GM21390 (cell line): ENCODE measurements around the gene MRC2.
"Not testable (repeated sequence)": the region's sequence is repeated elsewhere in the genome, so short reads cannot be mapped to it uniquely, and the experiment has no call there.

Source experiments
- ATAC-seq: cut with Tn5 transposase; IDR thresholded peaks from one replicate; pipeline ENCODE4 v1.9.1; 2021; ENCODE audit not compliant: unreplicated experiment

Gene MRC2

GRCh38 chr17:62676231-62676943 is 48.9 kb downstream of the MRC2 start:
- no peak for ATAC-seq

- ATAC-seq: no peak
Observed at GRCh38 chr17:62676952-62677596, 49.6 kb downstream of the MRC2 start.

- ATAC-seq: no peak
Observed at GRCh38 chr17:62678214-62678919, 50.9 kb downstream of the MRC2 start.

- ATAC-seq: no peak
Observed at GRCh38 chr17:62679866-62680377, 52.5 kb downstream of the MRC2 start.

DNA sequence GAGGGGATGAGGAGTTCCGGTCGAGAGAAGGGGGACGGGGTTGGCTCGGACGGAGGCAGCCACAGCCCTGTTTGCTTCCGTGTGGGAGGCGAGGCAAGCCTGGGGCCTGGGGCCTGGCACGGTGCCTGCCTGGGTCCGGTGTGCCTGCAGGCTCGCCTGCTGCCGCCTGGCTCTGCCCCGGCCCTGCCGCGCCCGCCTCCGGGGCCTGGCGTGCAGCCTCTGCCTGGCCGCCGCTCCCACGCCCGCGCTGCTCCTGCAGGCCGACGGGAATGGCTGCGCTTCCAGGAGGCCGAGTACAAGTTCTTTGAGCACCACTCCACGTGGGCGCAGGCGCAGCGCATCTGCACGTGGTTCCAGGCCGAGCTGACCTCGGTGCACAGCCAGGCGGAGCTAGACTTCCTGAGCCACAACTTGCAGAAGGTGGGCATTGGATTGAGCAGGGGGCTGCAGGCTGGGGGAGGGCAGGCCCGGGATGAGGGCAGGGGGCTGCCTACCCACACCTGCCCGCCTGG is 53.1 kb downstream of the MRC2 start:
- no peak for ATAC-seq

DNA sequence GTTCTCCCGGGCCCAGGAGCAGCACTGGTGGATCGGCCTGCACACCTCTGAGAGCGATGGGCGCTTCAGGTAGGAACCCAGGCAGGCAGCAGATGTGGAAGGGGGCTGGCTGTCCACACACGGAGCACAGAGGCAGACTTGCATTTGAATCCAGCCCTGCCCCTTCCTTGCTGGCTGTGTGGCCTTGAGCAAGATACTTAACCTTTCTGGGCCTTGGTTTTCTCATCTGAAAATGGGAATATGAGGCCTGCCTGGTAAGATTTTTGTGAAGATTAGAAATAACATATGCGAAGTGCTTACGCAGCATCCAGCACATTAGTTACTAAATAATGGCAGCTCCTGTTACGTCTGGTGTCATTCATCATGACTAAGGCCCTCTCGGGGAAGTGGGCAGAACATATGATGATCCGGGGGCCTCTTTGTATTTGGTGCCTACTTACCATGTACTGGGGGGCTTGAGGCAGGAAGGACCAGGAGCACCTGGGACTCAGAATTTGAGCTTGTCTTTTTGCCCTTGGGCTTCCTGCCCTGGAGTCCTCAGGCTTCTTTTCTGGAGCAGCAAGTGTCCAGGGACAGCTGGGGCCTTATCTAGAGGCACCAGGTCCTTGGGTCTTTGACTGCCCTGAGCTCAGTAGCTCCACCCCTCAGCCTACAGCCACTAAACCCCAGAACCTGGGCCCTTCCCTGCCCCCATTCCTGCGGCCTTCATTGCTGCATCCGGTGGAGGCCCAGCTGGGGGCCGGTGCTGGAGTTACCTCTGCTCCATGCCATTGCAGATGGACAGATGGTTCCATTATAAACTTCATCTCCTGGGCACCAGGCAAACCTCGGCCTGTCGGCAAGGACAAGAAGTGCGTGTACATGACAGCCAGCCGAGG is 53.8 kb downstream of the MRC2 start:
- no peak for ATAC-seq

- no peak for ATAC-seq
Observed at GRCh38 chr17:62681939-62682381, 54.5 kb downstream of the MRC2 start.

- no peak for ATAC-seq
Observed at GRCh38 chr17:62684179-62684578, 56.7 kb downstream of the MRC2 start.

DNA sequence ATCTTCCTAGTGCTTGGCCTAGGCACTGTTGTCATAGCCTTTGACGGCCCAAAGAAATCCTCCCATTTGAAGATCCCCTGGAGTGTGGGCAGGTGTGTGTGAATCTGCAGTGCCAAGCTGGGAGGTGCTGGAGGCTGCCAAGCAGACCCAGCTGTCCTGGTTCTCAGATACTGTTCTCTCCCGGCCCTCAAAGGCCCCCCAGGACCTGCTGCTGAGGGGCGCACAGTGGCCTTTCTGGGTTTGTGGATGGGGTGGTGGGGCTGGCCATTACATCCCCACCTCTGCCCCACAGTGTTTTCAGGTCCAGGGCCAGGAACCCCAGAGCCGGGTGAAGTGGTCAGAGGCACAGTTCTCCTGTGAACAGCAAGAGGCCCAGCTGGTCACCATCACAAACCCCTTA is 60.5 kb downstream of the MRC2 start:
- ATAC-seq: no peak

DNA sequence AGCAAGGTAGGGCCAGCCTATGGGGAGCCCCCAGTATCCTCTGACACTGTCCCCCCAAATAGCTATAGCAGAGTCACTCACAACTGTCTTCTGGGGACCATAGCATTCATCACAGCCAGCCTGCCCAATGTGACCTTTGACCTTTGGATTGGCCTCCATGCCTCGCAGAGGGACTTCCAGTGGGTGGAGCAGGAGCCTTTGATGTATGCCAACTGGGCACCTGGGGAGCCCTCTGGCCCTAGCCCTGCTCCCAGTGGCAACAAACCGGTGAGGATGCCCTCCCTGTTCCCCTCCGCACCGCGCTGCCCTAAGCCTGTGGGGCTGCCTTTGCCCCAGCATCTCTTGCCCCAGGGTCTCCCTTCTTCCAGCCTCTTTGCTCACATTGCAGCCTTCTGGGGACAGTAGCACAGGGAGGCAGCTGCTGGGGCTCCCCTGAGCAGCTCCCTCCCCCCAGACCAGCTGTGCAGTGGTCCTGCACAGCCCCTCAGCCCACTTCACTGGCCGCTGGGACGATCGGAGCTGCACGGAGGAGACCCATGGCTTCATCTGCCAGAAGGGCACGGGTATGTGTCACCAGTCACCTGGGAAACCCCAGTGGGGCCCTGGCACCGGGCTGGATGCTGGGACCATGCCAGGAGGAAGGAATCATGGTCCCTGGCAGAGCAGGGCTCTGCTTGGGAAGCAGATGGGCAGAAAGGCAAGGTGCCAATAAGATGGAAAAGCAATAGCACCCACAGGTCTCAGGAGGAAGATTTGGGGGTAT is 61.1 kb downstream of the MRC2 start:
- ATAC-seq: no peak

DNA sequence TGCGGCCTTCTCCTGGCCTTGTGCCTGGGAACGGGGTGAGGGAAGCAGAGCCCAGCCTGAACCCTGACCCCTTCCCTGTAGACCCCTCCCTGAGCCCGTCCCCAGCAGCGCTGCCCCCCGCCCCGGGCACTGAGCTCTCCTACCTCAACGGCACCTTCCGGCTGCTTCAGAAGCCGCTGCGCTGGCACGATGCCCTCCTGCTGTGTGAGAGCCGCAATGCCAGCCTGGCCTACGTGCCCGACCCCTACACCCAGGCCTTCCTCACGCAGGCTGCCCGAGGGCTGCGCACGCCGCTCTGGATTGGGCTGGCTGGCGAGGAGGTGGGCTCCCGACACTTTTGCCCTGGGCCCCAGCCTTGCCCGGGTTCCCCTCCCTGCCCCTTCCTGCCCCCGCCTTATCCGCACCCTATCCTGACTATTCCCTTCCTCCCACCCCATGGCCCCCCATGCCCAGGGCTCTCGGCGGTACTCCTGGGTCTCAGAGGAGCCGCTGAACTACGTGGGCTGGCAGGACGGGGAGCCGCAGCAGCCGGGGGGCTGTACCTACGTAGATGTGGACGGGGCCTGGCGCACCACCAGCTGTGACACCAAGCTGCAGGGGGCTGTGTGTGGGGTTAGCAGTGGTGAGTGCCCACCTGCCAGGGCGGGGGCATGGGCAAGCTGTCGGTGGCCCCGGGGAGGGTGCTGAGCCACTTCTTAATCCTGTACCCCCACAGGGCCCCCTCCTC is 62.1 kb downstream of the MRC2 start:
- no peak for ATAC-seq

GRCh38 chr17:62690168-62690897 is 62.9 kb downstream of the MRC2 start:
- ATAC-seq: no peak

GRCh38 chr17:62691589-62691915 is 64.1 kb downstream of the MRC2 start:
- ATAC-seq: not testable (repeated sequence)

DNA sequence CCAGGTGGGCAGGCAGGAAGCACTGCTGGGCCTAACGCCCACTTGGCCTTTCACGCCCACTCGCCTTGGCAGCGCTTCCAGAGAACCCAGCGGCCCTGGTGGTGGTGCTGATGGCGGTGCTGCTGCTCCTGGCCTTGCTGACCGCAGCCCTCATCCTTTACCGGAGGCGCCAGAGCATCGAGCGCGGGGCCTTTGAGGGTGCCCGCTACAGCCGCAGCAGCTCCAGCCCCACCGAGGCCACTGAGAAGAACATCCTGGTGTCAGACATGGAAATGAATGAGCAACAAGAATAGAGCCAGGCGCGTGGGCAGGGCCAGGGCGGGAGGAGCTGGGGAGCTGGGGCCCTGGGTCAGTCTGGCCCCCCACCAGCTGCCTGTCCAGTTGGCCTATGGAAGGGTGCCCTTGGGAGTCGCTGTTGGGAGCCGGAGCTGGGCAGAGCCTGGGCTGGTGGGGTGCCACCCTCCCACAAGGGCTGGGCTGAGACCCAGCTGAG is 64.7 kb downstream of the MRC2 start:
- ATAC-seq: no peak

- no peak for ATAC-seq
Observed at GRCh38 chr17:62692721-62693431, 65.4 kb downstream of the MRC2 start.

DNA sequence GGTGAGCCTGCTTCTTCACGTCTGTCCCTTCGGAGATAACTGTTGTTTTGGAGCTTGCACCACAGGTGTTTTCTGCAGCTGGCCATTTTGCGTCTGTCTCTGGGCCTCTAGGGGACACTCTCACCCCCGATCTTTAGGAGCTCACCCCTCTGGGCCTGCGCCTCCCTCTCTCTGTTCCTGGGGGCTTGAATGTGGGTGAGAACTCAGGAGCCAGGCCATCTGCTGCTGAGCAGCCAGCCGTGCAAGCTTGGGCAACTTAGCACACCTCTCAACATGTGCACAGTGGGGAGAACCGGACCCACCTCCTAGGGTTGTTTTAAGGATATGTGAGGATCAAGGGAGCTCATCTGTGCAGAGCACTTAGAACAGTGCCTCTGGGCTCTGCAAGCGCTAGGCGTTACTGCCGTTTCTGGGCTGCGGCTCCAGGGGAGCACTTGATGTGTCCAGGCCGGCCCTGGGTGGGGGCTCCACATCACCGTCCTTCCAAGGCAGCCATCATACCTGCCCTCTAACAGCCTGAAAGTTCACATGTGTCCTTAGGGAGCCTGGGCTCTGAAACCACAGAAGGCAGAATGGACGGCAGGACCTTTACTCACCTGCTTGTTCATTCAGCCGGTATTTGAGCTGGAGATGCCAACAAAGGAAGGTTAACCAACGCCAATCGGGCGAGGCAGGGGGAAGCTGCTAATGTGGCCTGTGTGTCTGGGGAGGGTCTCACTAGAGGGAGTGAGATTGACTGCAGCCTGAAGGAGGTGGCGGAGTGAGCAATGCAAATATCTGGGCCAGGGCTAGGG is 66.3 kb downstream of the MRC2 start:
- no peak for ATAC-seq

DNA sequence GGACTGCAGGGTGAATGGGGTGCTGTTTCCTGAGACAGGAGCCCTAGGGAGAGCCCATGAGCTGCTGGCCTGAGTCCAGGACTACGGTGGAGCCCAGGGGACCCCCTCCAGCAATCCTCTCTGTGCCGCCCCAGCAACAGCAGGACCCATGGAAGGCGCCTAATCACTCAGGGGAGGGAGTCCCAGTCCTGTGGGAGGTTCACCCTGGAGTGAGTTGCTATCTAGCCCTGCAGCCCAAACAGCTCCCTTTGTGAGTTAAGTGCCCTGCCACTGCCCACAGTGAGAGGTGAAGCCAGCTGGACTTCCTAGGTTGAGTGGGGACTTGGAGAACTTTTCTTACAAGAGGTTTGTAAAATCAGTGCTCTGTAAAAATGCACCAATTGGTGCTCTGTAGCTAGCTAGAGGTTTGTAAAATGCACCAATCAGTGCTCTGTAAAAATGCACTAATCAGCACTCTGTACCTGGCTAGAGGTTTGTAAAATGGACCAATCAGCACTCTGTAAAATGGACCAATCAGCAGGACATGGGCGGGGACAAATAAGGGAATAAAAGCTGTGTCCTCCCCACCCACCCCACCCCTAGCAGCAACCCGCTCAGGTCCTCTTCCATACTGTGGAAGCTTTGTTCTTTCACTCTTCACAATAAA is 67.7 kb downstream of the MRC2 start:
- ATAC-seq: not testable (repeated sequence)
